Omental fat pad (tissue), 4 donors: Measurements from ENCODE around the gene ZNF488. TPM values are rescaled to one million over a fixed set of nuclear protein-coding genes. Genes with fewer than 3 reads are reported as not detected.
"Not testable (repeated sequence)": the region's sequence is repeated elsewhere in the genome, so short reads cannot be mapped to it uniquely, and the experiment has no call there.

ENCODE experiments used
- ATAC-seq: fragments of 150-250 bp; one replicate; pipeline ENCODE4 v1.9.1; 2016; ENCODE audit warnings: mild to moderate bottlenecking, moderate library complexity; ENCODE audit not compliant: low FRiP score
- DNase-seq: peaks from one replicate; pipeline ENCODE4 v3.0.0-alpha.2; 2019; ENCODE audit warnings: low spot score
- CTCF ChIP-seq, 3 donors: fragments of 450-650 bp; IDR thresholded peaks; one replicate each; pipeline ENCODE4 v1.5.1; 2016 to 2017; ENCODE audit warnings: antibody characterized with exemption in 3 of 3, mild to moderate bottlenecking in 3 of 3, moderate library complexity in 2 of 3
- total RNA-seq, 4 donors: library from RNA; depleted of rRNA; stranded (reverse); fragments of >200 nt; gene quantifications; one replicate each; pipeline ENCODE4 v1.1.0, GENCODE V29; 2016

ZNF488 gene
- total RNA-seq, 4 donors from 2014 or later = 0.19 to 0.25 TPM; not detected in 2

DNA sequence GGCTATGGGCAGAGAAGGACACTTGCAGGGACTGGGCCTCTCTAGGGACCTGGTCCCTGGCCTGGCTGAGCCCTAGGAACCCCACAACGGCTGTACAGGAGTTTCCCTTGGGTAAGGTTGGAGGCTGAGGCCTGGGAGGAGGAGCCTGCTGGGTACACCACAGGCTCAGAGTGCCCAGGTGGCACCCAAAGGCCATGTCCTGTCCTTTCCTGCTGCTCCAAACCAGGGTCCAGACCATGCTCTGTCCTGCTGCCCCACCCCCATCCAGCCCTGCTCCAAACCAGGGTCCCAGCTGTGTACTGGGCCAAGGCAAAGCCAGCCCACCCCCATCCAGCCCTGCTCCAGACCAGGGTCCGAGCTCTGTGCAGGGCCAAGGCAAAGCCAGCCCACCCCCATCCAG lies 35.3 kb upstream of the ZNF488 start:
- ATAC-seq (no peak), DNase-seq (no peak)
- TF ChIP-seq CTCF (IDR thresholded peaks at IDR 0.05) = no peak

- ATAC-seq (no peak), DNase-seq (no peak)
- no peak for TF ChIP-seq CTCF (IDR thresholded peaks at IDR 0.05)
Measured at GRCh38 chr10:47418966-47419365, 34.9 kb upstream of the ZNF488 start.

- TF ChIP-seq CTCF (IDR thresholded peaks at IDR 0.05) = no peak
- DNase-seq = no peak
- no peak for ATAC-seq
Measured at GRCh38 chr10:47418321-47418720, 34.2 kb upstream of the ZNF488 start.

DNA sequence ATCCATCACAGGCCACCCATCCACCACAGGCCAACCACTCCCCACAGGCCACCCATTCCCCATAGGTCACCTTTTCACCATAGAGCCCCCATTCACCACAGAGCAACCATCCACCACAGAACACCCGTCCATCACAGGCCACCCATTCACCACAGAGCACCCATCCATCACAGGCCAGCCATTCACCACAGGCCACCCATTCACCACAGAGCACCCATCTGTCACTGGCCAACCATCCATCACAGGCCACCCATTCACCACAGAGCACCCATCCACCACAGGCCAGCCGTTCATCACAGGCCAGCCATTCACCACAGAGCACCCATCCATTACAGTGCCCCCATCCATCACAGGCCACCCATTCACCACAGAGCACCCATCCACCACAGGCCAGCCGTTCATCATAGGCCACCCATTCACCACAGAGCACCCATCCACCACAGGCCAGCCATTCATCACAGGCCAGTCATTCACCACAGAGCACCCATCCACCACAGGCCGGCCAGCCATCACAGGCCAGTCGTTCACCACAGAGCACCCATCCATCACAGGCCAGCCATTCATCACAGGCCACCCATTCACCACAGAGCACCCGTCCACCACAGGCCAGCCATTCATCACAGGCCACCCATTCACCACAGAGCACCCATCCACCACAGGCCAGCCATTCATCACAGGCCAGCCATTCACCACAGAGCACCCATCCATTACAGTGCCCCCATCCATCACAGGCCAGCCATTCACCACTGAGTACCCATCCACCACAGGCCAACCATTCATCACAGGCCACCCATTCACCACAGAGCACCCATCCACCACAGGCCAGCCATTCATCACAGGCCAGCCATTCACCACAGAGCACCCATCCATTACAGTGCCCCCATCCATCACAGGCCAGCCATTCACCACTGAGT lies 32.5 kb upstream of the ZNF488 start:
- not testable (repeated sequence) for DNase-seq, ATAC-seq

- no peak for DNase-seq
Measured at GRCh38 chr10:47415520-47416304, 31.6 kb upstream of the ZNF488 start.

DNA sequence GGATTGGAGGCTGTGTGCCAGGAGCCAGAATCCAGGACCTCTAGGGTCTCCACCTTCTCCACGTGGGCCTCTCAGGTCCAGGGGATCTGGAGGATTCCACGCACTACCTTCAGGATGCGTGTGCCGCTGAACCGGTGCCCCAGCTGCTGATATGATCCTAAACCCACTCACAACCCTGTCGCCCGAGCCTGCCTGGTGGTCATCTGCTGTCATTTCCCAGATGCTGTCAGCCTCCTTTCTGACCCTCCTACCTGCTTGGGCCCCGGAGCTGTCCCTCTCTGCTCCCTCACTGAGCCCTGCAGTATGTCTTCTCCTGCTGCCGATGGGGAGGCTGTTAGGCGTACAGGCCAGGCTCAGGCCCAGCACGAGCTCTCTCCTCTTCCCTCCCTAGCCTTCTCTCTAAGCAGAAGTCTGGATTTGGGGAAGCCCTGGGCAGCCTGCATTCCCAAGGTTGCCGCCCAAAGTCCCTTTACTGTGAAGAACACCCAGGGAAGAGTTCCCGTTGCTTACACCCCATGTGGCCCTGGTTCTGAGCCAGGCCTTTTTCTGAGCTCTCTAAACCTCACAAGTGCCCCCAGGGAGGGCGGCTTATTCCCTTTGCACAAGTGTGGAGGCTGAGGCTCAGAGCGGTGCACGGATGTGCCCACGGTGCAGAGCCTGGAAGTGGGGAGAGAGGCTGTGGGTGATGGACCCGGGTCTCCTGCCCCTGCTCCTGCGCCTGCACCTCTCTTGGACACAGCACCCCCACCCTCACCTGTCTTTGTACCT lies 30.8 kb upstream of the ZNF488 start:
- no peak for ATAC-seq
- no peak for TF ChIP-seq CTCF (IDR thresholded peaks at IDR 0.05)
- DNase-seq = no peak

More at GRCh38 chr10:47415520-47416304, 31.6 kb upstream of the ZNF488 start:
- TF ChIP-seq CTCF (IDR thresholded peaks at IDR 0.05) = no peak
- no peak for ATAC-seq

GRCh38 chr10:47414227-47414592 lies 30.1 kb upstream of the ZNF488 start:
- no peak for TF ChIP-seq CTCF (IDR thresholded peaks at IDR 0.05)
- no peak for ATAC-seq
- no peak for DNase-seq
